HepG2 (cell line): ENCODE data around the gene ANKRD49. TPM values are rescaled to one million over a fixed set of nuclear protein-coding genes. Genes with fewer than 3 reads are reported as not detected.

Experiments
- ATRX ChIP-seq: sonication (generic); formaldehyde crosslinking; IDR thresholded peaks from 2 replicates; pipeline ENCODE4 v1.4.0; 2020; ENCODE audit warnings: missing genetic modification reagents, borderline replicate concordance
- CENPX ChIP-seq: sonication (generic); formaldehyde crosslinking; IDR thresholded peaks from 2 replicates; pipeline ENCODE4 v1.9.0; 2021; ENCODE audit warnings: mild to moderate bottlenecking, missing genetic modification reagents, moderate library complexity
- ELF3 ChIP-seq: IDR thresholded peaks from 2 replicates; pipeline ENCODE4 v1.6.1; 2016; ENCODE audit warnings: missing genetic modification reagents, missing compliant biosample characterization
- ESRRA ChIP-seq: sonication (generic); formaldehyde crosslinking; IDR thresholded peaks from 2 replicates; pipeline ENCODE4 v1.5.1; 2020; ENCODE audit warnings: mild to moderate bottlenecking, low read depth, missing genetic modification reagents
- FOXJ3 ChIP-seq: sonication (generic); formaldehyde crosslinking; IDR thresholded peaks from 2 replicates; pipeline ENCODE4 v1.4.0; 2020; ENCODE audit warnings: missing genetic modification reagents, mild to moderate bottlenecking, borderline replicate concordance
- HES4 ChIP-seq: sonication (generic); formaldehyde crosslinking; IDR thresholded peaks from 2 replicates; pipeline ENCODE4 v1.9.0; 2021; ENCODE audit warnings: mild to moderate bottlenecking, missing genetic modification reagents, borderline replicate concordance
- KDM6A ChIP-seq: IDR thresholded peaks from 2 replicates; pipeline ENCODE4 v1.6.1; 2016; ENCODE audit warnings: low read depth
- MTERF4 ChIP-seq: sonication (generic); formaldehyde crosslinking; IDR thresholded peaks from 2 replicates; pipeline ENCODE4 v1.8.0; 2023; ENCODE audit warnings: mild to moderate bottlenecking, missing genetic modification reagents
- PAF1 ChIP-seq: IDR thresholded peaks from 2 replicates; pipeline ENCODE4 v1.6.1; 2016; ENCODE audit warnings: missing genetic modification reagents, missing compliant biosample characterization
- PHF20 ChIP-seq: sonication (generic); formaldehyde crosslinking; IDR thresholded peaks from 2 replicates; pipeline ENCODE4 v1.5.0; 2020; ENCODE audit warnings: mild to moderate bottlenecking, missing genetic modification reagents
- PHF5A ChIP-seq: IDR thresholded peaks from one replicate; pipeline ENCODE4 v1.6.1; 2018; ENCODE audit warnings: low read depth, missing genetic modification reagents; ENCODE audit not compliant: unreplicated experiment
- RARA ChIP-seq: IDR thresholded peaks from 2 replicates; pipeline ENCODE4 v1.6.1; 2016; ENCODE audit warnings: missing genetic modification reagents, missing compliant biosample characterization
- RBM22 ChIP-seq: fragments of 200-400 bp; formaldehyde crosslinking; optimal IDR thresholded peaks from 2 replicates; pipeline ENCODE3; 2017; ENCODE audit warnings: mild to moderate bottlenecking, low read length, moderate library complexity
- RFX5 ChIP-seq: IDR thresholded peaks from 2 replicates; pipeline ENCODE4 v1.6.1; 2011; ENCODE audit warnings: low read depth, low read length, improper control_type of control experiment
- SOX6 ChIP-seq, 2 experiments: fragments of 450-650 bp in 1 of 2; sonication (generic) in 1 of 2; formaldehyde crosslinking in 1 of 2; IDR thresholded peaks; 2 replicates each; pipeline versions ENCODE4 v1.4.0 to v1.6.1; 2017 to 2020; ENCODE audit warnings: antibody characterized with exemption in 1 of 2, mild to moderate bottlenecking in 1 of 2, missing genetic modification reagents in 1 of 2
- SP5 ChIP-seq: IDR thresholded peaks from 2 replicates; pipeline ENCODE4 v1.6.1; 2016; ENCODE audit warnings: low read depth, borderline replicate concordance
- SPEN ChIP-seq: sonication (generic); formaldehyde crosslinking; IDR thresholded peaks from 2 replicates; pipeline ENCODE4 v1.5.1; 2020; ENCODE audit warnings: low read depth, mild to moderate bottlenecking, missing genetic modification reagents
- TMF1 ChIP-seq: sonication (generic); formaldehyde crosslinking; IDR thresholded peaks from 2 replicates; pipeline ENCODE4 v1.8.1; 2022; ENCODE audit warnings: low read depth, missing genetic modification reagents
- TRIM24 ChIP-seq: sonication (generic); formaldehyde crosslinking; IDR thresholded peaks from 2 replicates; pipeline ENCODE4 v1.8.0; 2022; ENCODE audit warnings: mild to moderate bottlenecking, missing genetic modification reagents
- ZFP82 ChIP-seq: sonication (generic); formaldehyde crosslinking; IDR thresholded peaks from 2 replicates; pipeline ENCODE4 v1.5.1; 2020; ENCODE audit warnings: mild to moderate bottlenecking, missing genetic modification reagents, borderline replicate concordance
- ZNF138 ChIP-seq: sonication (generic); formaldehyde crosslinking; IDR thresholded peaks from 2 replicates; pipeline ENCODE4 v1.5.0; 2020; ENCODE audit warnings: mild to moderate bottlenecking, low read depth, missing genetic modification reagents
- ZNF343 ChIP-seq: sonication (generic); formaldehyde crosslinking; IDR thresholded peaks from 2 replicates; pipeline ENCODE4 v1.4.0; 2020; ENCODE audit warnings: mild to moderate bottlenecking, missing genetic modification reagents
- ZNF432 ChIP-seq: sonication (generic); formaldehyde crosslinking; IDR thresholded peaks from 2 replicates; pipeline ENCODE4 v1.5.0; 2020; ENCODE audit warnings: missing genetic modification reagents, mild to moderate bottlenecking, borderline replicate concordance
- ZNF616 ChIP-seq: sonication (generic); formaldehyde crosslinking; IDR thresholded peaks from 2 replicates; pipeline ENCODE4 v1.5.0; 2020; ENCODE audit warnings: low read depth, mild to moderate bottlenecking, missing genetic modification reagents
- ZZZ3 ChIP-seq: sonication (generic); formaldehyde crosslinking; IDR thresholded peaks from 2 replicates; pipeline ENCODE4 v1.4.0; 2020; ENCODE audit warnings: missing genetic modification reagents, mild to moderate bottlenecking, borderline replicate concordance
- polyA plus RNA-seq, 8 experiments: library from polyadenylated mRNA; depleted of rRNA in 3 of 8; stranded (reverse) in 7 of 8; unstranded in 1 of 8; fragments of >200 nt; fragmentation: Illumina TruSeq in 4 of 8; extraction: Trizol in 4 of 8; gene quantifications; 2 replicates each; pipeline versions ENCODE4 v1.2.1 to v1.2.3, GENCODE V29; 2011 to 2016; ENCODE audit warnings: low read depth in 4 of 8, missing spikeins in 1 of 8, mixed read lengths in 1 of 8; ENCODE audit not compliant: insufficient read depth in 1 of 8
- total RNA-seq, 5 experiments: library from RNA; depleted of rRNA; stranded (reverse); fragments of >200 nt; fragmentation: Illumina TruSeq; extraction: Trizol; gene quantifications; 2 replicates each; pipeline ENCODE4 v1.2.3, GENCODE V29; 2016; ENCODE audit warnings: low read depth in 1 of 5
- TF ChIP-seq, protein P1 (sequence below): sonication (generic); formaldehyde crosslinking; IDR thresholded peaks from 2 replicates; pipeline ENCODE4 v1.4.0; 2020; ENCODE audit warnings: low read depth, missing genetic modification reagents

Gene ANKRD49
- total and polyA plus RNA-seq, 2 of the 13 experiments (the other 11 are each of a cell fraction or from before 2014, with no cell fraction given), result 14.2 to 14.3 TPM

DNA sequence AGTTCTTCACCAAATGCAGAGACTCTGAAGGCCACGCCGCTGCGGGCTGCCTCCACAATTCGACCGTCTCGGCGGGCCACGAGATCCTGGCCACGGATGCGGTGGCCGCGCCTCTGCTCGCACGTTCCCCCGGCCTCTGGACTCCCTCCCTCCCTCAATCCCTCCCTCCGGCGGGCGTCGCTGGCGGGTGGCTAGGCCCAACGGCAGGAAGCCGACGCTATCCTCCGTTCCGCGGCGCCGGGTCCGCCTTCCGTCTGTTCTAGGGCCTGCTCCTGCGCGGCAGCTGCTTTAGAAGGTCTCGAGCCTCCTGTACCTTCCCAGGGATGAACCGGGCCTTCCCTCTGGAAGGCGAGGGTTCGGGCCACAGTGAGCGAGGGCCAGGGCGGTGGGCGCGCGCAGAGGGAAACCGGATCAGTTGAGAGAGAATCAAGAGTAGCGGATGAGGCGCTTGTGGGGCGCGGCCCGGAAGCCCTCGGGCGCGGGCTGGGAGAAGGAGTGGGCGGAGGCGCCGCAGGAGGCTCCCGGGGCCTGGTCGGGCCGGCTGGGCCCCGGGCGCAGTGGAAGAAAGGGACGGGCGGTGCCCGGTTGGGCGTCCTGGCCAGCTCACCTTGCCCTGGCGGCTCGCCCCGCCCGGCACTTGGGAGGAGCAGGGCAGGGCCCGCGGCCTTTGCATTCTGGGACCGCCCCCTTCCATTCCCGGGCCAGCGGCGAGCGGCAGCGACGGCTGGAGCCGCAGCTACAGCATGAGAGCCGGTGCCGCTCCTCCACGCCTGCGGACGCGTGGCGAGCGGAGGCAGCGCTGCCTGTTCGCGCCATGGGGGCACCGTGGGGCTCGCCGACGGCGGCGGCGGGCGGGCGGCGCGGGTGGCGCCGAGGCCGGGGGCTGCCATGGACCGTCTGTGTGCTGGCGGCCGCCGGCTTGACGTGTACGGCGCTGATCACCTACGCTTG is 50.2 kb downstream of the ANKRD49 start, which contains the start of gene FUT4 (continued):
- TF ChIP-seq, protein P1, sequence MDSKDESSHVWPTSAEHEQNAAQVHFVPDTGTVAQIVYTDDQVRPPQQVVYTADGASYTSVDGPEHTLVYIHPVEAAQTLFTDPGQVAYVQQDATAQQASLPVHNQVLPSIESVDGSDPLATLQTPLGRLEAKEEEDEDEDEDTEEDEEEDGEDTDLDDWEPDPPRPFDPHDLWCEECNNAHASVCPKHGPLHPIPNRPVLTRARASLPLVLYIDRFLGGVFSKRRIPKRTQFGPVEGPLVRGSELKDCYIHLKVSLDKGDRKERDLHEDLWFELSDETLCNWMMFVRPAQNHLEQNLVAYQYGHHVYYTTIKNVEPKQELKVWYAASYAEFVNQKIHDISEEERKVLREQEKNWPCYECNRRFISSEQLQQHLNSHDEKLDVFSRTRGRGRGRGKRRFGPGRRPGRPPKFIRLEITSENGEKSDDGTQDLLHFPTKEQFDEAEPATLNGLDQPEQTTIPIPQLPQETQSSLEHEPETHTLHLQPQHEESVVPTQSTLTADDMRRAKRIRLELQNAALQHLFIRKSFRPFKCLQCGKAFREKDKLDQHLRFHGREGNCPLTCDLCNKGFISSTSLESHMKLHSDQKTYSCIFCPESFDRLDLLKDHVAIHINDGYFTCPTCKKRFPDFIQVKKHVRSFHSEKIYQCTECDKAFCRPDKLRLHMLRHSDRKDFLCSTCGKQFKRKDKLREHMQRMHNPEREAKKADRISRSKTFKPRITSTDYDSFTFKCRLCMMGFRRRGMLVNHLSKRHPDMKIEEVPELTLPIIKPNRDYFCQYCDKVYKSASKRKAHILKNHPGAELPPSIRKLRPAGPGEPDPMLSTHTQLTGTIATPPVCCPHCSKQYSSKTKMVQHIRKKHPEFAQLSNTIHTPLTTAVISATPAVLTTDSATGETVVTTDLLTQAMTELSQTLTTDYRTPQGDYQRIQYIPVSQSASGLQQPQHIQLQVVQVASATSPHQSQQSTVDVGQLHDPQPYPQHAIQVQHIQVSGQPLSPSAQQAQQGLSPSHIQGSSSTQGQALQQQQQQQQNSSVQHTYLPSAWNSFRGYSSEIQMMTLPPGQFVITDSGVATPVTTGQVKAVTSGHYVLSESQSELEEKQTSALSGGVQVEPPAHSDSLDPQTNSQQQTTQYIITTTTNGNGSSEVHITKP (CRISPR knock-in tag), result no peak
- TF ChIP-seq ZNF138 (no peak), TMF1 (CRISPR knock-in tag) (no peak), KDM6A (no peak), ZNF432 (CRISPR knock-in tag) (no peak), ELF3 (CRISPR knock-in tag) (no peak), TRIM24 (CRISPR knock-in tag) (no peak), FOXJ3 (no peak), SOX6 (IDR thresholded peaks at IDR 0.05) (no peak), SOX6 (CRISPR knock-in tag; IDR thresholded peaks at IDR 0.05) (no peak; the same call in 1 of the 2 replicates), PAF1 (no peak), SP5 (CRISPR knock-in tag) (peak; percentile 53; the same call in 1 of the 2 replicates), PHF5A (CRISPR knock-in tag) (no peak), HES4 (CRISPR knock-in tag) (peak; percentile 58; the same call in 1 of the 2 replicates), ZNF343 (no peak), ZNF616 (CRISPR knock-in tag) (no peak), ZFP82 (no peak), ZZZ3 (CRISPR knock-in tag) (no peak; the same call in 1 of the 2 replicates), RBM22 (no peak), ESRRA (no peak), RARA (no peak), PHF20 (CRISPR knock-in tag) (peak; percentile 44; the same call in 1 of the 2 replicates), CENPX (no peak), MTERF4 (CRISPR knock-in tag) (0 out of 2 replicates have a peak, but pooled peaks have one; percentile 35), ATRX (CRISPR knock-in tag) (no peak), RFX5 (no peak), SPEN (CRISPR knock-in tag) (no peak)
